ENCODE data around the gene ZNF716. TPM values are rescaled to one million over a fixed set of nuclear protein-coding genes. Genes with fewer than 3 reads are reported as not detected.

The ZNF716 gene
- polyA plus RNA-seq, 1 of the 3 experiments (the other 2 are of a cell fraction), result not detected

GRCh38 chr7:57403601-57404342 lies 46.2 kb upstream of the ZNF716 start:
- 8% methylated on average over 32 of the region's 36 CpGs for WGBS (ENCODE audit: low lambda C conversion rate)
- H3K9me3 ChIP-seq, result no peaks in the 10 kb centered on the region
- H4K20me1 ChIP-seq (ENCODE audit: insufficient read depth), result no peaks in the 10 kb centered on the region
- CTCF ChIA-PET, result no interaction called here
- H3K27me3 ChIP-seq (ENCODE audit: insufficient read depth), result no peaks in the 10 kb centered on the region
- H2AFZ ChIP-seq (ENCODE audit: low read depth), result peak overlapping the region; percentile 92
- peak; percentile 85 for DNase-seq
- peak overlapping the region; percentile 39 to 65 for H3K4me3 ChIP-seq (ENCODE audit: low read depth in 2 of 2, low read length in 1 of 2)
- no peaks in the 10 kb centered on the region; a peak in 1 of 4 replicates for H3K4me1 ChIP-seq (ENCODE audit: control insufficient read depth in 1 of 2, insufficient read depth in 2 of 2, low read depth in 1 of 2, low read length in 1 of 2)
- H3F3A ChIP-seq (replicated peaks; ENCODE audit: insufficient read depth), result no peaks in the 10 kb centered on the region
- H3K36me3 ChIP-seq (replicated peaks in 1 of 2; ENCODE audit: control insufficient read depth in 1 of 2, insufficient read depth in 2 of 2, low read length in 1 of 2), result no peaks in the 10 kb centered on the region
- TF ChIP-seq RXRA (IDR thresholded peaks at IDR 0.05; ENCODE audit: borderline replicate concordance, low read depth), result no peak
- TF ChIP-seq CTCF (IDR thresholded peaks at IDR 0.05), result no peak
- no peak for TF ChIP-seq YY1 (IDR thresholded peaks at IDR 0.05; ENCODE audit: low read depth)
- TF ChIP-seq NRF1 (IDR thresholded peaks at IDR 0.05; ENCODE audit: low read depth, low read length), result peak; percentile 41; the same call in 1 of the 2 replicates
- no peak overlapping the region for H3K27ac ChIP-seq (ENCODE audit: low read depth in 2 of 2, low read length in 1 of 2)
- H3K4me2 ChIP-seq, result peak overlapping the region; percentile 75
- H3K79me2 ChIP-seq (ENCODE audit: insufficient read depth), result no peaks in the 10 kb centered on the region
- H3K9me2 ChIP-seq, result no peaks in the 10 kb centered on the region
- POLR2A ChIA-PET, result no interaction called here
- H3K9ac ChIP-seq, result no peak overlapping the region

DNA sequence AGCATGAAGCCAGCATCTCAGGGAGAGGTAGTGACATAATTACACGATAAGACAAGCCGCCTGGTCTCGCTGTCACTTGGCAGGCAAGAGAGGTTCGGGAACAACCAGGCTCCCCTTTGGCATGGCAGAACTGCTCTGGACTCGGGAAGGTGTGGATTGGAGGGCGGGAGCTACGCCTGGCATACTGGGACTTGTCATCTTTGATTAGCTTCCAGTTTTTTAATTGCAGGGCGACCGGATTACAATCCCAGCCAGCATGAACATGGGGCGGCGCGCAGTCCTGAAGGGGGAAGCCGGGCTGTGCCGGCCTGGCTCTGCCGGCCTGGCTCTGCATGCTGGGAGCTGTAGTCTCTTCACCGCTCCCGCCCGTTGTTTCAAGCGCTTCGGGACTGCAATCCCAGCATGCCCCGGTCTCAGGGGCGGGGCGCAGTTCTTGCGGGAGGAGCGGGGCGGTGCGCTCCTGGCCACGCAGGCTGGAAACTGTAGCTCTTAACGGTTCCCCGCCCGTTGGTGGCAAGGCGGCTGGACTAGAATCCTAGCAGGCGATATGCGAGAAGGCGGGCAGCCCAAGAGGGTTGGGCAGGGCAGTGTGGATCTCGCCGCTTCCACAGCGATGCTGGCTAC lies 45.5 kb upstream of the ZNF716 start:
- H3K9ac ChIP-seq, result no peak overlapping the region
- peak overlapping the region; percentile 92 for H2AFZ ChIP-seq (ENCODE audit: low read depth)
- H3K36me3 ChIP-seq (replicated peaks in 1 of 2; ENCODE audit: control insufficient read depth in 1 of 2, insufficient read depth in 2 of 2, low read length in 1 of 2), result no peaks in the 10 kb centered on the region
- no peaks in the 10 kb centered on the region for H3K9me2 ChIP-seq
- ChIA-PET POLR2A (no interaction called here), CTCF (no interaction called here)
- DNase-seq, result peak; percentile 87
- no peak overlapping the region for H3K27ac ChIP-seq (ENCODE audit: low read depth in 2 of 2, low read length in 1 of 2)
- H3K4me3 ChIP-seq (ENCODE audit: low read depth in 2 of 2, low read length in 1 of 2), result peak overlapping the region; percentile 39 to 65
- TF ChIP-seq MXI1 (IDR thresholded peaks at IDR 0.05; ENCODE audit: low read depth, low read length), result peak; percentile 18; the same call in 1 of the 2 replicates
- no peak for TF ChIP-seq YY1 (IDR thresholded peaks at IDR 0.05; ENCODE audit: low read depth)
- H3K79me2 ChIP-seq (ENCODE audit: insufficient read depth), result no peaks in the 10 kb centered on the region
- H3K27me3 ChIP-seq (ENCODE audit: insufficient read depth), result no peaks in the 10 kb centered on the region
- no peaks in the 10 kb centered on the region for H3F3A ChIP-seq (replicated peaks; ENCODE audit: insufficient read depth)
- no peaks in the 10 kb centered on the region for H3K9me3 ChIP-seq
- H3K4me1 ChIP-seq (ENCODE audit: control insufficient read depth in 1 of 2, insufficient read depth in 2 of 2, low read depth in 1 of 2, low read length in 1 of 2), result no peaks in the 10 kb centered on the region; a peak in 1 of 4 replicates
- H4K20me1 ChIP-seq (ENCODE audit: insufficient read depth), result no peaks in the 10 kb centered on the region
- 16% methylated on average over 28 of the region's 38 CpGs for WGBS (ENCODE audit: low lambda C conversion rate)
- peak overlapping the region; percentile 75 for H3K4me2 ChIP-seq

- Histone ChIP-seq H3K36me3 (replicated peaks in 1 of 2; ENCODE audit: control insufficient read depth in 1 of 2, insufficient read depth in 2 of 2, low read length in 1 of 2) (no peaks in the 10 kb centered on the region), H3K79me2 (ENCODE audit: insufficient read depth) (no peaks in the 10 kb centered on the region), H3K4me3 (ENCODE audit: low read depth in 2 of 2, low read length in 1 of 2) (peak overlapping the region; percentile 39 to 65), H3K9me3 (no peaks in the 10 kb centered on the region), H3K27ac (ENCODE audit: low read depth in 2 of 2, low read length in 1 of 2) (no peak overlapping the region), H3K4me1 (ENCODE audit: control insufficient read depth in 1 of 2, insufficient read depth in 2 of 2, low read depth in 1 of 2, low read length in 1 of 2) (no peaks in the 10 kb centered on the region; a peak in 1 of 4 replicates), H3K4me2 (peak overlapping the region; percentile 51; the same call in 1 of the 2 replicates), H2AFZ (ENCODE audit: low read depth) (no peak overlapping the region; the same call in 1 of the 2 replicates), H3K9me2 (no peaks in the 10 kb centered on the region), H3F3A (replicated peaks; ENCODE audit: insufficient read depth) (no peaks in the 10 kb centered on the region), H4K20me1 (ENCODE audit: insufficient read depth) (no peaks in the 10 kb centered on the region), H3K27me3 (ENCODE audit: insufficient read depth) (no peaks in the 10 kb centered on the region), H3K9ac (no peak overlapping the region)
- 5% methylated on average over 23 of the region's 24 CpGs for WGBS (ENCODE audit: low lambda C conversion rate)
- DNase-seq, result no peak
- POLR2A ChIA-PET, result no interaction called here
- CTCF ChIA-PET, result no interaction called here
- TF ChIP-seq ELF1 (IDR thresholded peaks at IDR 0.05), result no peak
- TF ChIP-seq SIN3A (IDR thresholded peaks at IDR 0.05; ENCODE audit: borderline replicate concordance, low read depth, low read length), result no peak
- TF ChIP-seq RFX5 (IDR thresholded peaks at IDR 0.05; ENCODE audit: low read length), result no peak
- TF ChIP-seq, protein P1, sequence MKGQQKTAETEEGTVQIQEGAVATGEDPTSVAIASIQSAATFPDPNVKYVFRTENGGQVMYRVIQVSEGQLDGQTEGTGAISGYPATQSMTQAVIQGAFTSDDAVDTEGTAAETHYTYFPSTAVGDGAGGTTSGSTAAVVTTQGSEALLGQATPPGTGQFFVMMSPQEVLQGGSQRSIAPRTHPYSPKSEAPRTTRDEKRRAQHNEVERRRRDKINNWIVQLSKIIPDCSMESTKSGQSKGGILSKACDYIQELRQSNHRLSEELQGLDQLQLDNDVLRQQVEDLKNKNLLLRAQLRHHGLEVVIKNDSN (IDR thresholded peaks at IDR 0.05; ENCODE audit: borderline replicate concordance, low read depth), result no peak
- TF ChIP-seq RCOR1 (IDR thresholded peaks at IDR 0.05; ENCODE audit: low read length), result no peak
- TF ChIP-seq NFIC (IDR thresholded peaks at IDR 0.05; ENCODE audit: borderline replicate concordance), result no peak
- no peak for TF ChIP-seq CTCF (IDR thresholded peaks at IDR 0.05)
- TF ChIP-seq, protein P2, sequence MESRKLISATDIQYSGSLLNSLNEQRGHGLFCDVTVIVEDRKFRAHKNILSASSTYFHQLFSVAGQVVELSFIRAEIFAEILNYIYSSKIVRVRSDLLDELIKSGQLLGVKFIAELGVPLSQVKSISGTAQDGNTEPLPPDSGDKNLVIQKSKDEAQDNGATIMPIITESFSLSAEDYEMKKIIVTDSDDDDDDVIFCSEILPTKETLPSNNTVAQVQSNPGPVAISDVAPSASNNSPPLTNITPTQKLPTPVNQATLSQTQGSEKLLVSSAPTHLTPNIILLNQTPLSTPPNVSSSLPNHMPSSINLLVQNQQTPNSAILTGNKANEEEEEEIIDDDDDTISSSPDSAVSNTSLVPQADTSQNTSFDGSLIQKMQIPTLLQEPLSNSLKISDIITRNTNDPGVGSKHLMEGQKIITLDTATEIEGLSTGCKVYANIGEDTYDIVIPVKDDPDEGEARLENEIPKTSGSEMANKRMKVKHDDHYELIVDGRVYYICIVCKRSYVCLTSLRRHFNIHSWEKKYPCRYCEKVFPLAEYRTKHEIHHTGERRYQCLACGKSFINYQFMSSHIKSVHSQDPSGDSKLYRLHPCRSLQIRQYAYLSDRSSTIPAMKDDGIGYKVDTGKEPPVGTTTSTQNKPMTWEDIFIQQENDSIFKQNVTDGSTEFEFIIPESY (IDR thresholded peaks at IDR 0.05; ENCODE audit: borderline replicate concordance, low read depth), result no peak
- no peak for TF ChIP-seq NRF1 (IDR thresholded peaks at IDR 0.05; ENCODE audit: low read depth, low read length)
Observed at GRCh38 chr7:57404967-57405421, 45.0 kb upstream of the ZNF716 start.

All from SK-N-SH (cell line).